GM18499 (cell line): Measurements from ENCODE around the gene ANKRD30A.
"Not testable (repeated sequence)": the region's sequence is repeated elsewhere in the genome, so short reads cannot be mapped to it uniquely, and the experiment has no call there.

Experiments
- ATAC-seq: cut with Tn5 transposase; IDR thresholded peaks from one replicate; pipeline ENCODE4 v1.9.1; 2021; ENCODE audit warnings: moderate number of reproducible peaks; ENCODE audit not compliant: insufficient read depth, unreplicated experiment

Gene ANKRD30A, protein sequence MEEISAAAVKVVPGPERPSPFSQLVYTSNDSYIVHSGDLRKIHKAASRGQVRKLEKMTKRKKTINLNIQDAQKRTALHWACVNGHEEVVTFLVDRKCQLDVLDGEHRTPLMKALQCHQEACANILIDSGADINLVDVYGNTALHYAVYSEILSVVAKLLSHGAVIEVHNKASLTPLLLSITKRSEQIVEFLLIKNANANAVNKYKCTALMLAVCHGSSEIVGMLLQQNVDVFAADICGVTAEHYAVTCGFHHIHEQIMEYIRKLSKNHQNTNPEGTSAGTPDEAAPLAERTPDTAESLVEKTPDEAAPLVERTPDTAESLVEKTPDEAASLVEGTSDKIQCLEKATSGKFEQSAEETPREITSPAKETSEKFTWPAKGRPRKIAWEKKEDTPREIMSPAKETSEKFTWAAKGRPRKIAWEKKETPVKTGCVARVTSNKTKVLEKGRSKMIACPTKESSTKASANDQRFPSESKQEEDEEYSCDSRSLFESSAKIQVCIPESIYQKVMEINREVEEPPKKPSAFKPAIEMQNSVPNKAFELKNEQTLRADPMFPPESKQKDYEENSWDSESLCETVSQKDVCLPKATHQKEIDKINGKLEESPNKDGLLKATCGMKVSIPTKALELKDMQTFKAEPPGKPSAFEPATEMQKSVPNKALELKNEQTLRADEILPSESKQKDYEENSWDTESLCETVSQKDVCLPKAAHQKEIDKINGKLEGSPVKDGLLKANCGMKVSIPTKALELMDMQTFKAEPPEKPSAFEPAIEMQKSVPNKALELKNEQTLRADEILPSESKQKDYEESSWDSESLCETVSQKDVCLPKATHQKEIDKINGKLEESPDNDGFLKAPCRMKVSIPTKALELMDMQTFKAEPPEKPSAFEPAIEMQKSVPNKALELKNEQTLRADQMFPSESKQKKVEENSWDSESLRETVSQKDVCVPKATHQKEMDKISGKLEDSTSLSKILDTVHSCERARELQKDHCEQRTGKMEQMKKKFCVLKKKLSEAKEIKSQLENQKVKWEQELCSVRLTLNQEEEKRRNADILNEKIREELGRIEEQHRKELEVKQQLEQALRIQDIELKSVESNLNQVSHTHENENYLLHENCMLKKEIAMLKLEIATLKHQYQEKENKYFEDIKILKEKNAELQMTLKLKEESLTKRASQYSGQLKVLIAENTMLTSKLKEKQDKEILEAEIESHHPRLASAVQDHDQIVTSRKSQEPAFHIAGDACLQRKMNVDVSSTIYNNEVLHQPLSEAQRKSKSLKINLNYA (N-terminal part only)

DNA sequence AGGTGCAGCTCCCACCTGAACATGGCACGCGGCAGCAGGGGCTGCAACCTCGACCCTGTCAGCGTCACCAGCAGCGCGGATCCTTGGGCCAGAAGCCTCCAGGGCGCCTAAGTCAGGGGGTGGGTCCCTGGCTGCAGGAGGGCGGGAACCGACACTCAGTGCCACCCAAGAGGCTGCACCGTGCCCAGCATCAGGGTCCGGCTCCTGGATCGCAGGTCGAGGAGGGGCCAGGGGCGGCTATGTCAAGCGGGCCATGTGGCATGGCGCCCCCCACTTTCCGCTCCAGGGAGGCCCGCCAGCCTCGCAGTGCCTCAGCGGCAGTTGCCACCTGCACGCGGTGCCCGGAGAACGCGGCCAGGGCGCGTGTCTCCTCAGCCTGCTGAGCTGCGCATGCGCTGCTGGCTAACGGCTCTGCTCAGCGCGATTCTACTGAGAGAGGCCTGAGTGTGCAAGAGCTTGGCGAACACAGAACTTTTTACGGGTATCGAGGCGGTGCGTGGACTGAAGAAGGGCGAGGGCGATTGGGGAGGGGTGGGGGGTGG, at the start of gene ANKRD30A:
Gene ANKRD30A, plus strand, starts transcription at position 408 of the 542 bp plus-strand sequence. CDS start 190 bp downstream, outside the sequence.
- ATAC-seq = no peak

DNA sequence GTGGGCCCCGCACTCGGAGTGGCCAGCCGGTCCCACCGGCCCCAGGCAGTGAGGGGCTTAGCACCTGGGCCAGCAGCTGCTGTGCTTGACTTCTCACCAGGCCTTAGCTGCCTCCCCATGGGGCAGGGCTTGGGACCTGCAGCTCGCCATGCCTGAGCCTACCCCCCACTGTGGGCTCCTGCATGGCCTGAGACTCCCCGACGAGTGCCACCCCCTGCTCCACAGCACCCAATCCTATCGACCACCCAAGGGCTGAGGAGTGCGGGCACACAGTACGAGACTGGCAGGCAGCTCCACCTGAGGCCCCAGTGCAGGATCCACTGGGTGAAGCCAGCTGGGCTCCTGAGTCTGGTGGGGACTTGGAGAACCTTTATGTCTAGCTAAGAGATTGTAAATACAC, 49.3 kb upstream of the ANKRD30A start:
- ATAC-seq = not testable (repeated sequence)

DNA sequence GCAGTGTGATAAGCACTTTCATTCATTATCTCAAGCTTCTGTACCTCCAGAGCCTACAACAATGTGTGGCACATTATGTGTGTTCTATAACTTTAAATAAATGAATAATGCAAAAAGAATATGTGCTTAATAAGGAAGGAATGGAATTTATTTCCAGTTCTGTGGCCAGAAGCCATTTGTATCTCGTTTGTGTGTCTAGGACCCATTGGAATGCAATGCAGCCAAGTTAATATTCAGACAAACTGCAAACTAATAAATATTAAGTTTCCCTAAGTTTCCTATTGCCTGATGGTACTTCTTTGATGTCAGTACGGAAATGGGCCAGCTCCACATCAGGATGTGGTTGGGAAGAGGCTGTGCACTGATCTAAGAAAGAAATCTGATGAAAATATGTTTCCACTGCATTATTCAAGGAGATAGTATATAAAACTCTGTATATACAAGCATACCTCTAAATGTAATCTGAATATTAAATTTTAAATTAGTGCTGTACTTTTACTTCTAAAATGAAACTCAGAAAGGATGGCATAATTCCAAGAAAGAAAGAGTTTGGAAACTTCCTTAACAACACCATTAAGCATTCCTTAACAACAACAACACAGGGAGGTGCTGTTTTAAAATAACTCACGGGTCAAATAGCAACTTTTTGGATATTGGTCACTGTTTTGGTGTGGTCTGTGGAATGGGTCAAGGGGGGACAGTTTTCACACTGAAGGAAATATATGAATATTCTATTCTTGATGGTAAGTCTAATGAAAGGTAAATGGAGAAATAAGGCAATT, 29.4 kb upstream of the ANKRD30A start:
- no peak for ATAC-seq

DNA sequence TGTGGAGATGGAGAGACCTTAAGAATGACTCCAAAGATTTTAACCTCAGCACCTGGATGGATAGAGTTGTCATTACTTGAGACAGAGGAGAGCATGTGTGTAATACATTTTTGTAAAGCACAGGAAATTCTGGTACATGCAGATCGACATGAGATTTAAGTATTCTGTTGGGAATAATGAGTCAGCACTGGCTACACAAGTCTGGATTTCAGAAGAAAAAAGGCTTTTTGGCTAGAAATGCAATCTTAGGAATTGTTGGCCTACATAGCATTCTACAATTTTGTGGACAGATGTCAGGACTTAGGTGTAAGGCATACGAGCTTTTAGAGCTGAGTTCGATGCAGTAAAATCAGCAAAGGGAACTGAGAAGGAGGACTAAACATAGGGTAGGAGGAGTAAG, 24.1 kb upstream of the ANKRD30A start:
- ATAC-seq = no peak

DNA sequence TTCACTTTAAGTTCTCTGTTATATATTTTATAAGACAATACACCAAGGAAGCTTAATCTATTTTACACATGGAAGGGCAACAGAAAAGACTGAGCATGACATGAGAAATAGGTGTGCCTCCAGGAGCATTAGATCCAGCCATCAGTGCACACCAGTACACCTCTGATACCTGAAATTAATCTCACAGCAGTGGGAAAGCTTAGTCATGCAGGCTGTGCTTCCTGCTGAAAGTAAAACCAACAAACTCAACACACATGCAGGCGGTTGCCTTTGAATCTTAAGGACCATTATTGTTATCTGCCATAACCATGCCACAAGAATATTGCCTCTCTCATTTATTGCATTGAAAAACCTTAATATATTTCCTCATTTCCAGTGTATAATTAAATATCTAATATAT, 16.4 kb upstream of the ANKRD30A start:
- no peak for ATAC-seq

DNA sequence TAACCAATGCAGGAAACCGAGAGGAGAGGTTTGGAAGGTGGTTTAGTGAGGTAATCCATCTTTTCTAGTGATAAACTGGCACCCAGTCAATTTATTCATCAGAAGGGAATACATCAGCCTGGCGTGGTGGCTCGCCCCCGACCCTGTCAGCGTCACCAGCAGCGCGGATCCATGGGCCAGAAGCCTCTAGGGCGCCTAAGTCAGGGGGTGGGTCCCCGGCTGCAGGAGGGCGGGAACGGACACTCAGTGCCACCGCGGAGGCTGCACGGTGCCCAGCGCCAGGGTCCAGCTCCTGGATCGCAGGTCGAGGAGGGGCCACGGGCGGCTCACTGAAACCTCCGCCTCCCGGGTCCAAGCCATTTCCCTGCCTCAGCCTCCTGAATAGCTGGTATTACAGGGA, 866 bp upstream of the ANKRD30A start:
- no peak for ATAC-seq

DNA sequence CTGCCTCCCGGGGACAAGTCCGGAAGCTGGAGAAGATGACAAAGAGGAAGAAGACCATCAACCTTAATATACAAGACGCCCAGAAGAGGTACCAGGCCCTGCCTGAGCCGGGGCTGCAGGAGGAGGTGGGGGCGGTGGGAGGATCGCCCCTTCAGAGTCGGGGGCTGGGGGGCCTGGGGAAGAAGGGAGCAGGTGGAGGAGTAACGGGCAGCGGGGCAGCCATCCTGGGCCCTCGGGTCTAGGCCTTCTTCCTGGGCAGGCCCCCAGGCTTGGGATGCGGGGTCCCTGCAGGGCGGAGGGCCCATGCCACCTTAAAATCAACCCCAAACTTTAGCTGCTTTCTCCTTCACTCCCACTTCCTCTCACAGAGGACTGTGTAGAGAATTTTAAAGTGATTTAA, 523 bp downstream of the ANKRD30A start:
- no peak for ATAC-seq

DNA sequence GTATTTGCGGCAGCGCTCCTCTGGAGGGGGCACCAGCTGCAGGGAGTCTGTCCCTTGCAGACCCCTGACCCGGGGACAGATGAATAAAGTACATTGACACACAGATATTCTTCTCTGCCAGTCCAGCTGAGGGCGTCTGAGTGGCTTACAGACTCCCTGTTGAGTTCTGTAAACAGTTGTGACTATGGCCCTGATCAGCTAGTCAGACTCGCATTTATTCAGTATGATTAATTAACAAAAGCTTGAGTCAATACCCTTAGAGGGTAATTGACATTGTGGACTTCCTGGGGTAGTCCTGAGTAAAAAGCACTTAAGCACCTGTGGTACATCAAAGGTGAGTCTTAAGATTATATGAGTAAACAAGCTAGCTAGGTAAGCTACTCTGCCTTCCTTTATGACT, 21.0 kb downstream of the ANKRD30A start:
- no peak for ATAC-seq

DNA sequence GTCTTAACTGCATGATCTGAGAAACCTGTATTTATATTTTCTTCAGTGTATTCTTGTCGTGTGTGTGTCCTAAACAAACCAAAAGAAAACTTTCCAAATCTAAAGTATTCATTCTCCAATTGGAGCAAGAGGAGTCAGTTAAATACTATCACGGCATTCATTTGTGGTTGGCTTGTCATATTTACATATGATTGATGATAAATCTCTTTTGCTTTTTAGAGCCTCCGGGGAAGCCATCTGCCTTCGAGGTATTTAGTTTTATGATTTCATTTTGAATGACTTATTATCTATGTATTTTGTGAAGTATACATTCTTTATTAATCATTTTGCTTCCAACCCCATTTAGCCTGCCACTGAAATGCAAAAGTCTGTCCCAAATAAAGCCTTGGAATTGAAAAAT, 37.0 kb downstream of the ANKRD30A start:
- not testable (repeated sequence) for ATAC-seq

DNA sequence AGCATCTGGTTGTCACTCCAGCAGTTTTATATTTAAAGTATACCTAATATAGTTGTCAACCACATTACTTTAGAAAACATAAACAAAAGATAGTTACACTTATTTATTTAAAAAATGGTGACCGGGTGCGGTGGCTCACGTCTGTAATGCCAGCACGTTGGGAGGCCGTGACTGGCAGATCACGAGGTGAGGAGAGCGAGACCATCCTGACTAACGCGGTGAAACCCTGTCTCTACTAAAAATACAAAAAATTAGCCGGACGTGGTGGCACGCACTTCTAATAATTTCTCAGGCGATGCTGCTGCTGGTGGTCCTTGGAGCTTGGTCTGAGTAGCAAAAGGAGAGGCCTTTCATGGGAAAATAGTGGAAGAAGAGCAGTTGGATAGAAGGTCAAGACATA, 46.5 kb downstream of the ANKRD30A start:
- ATAC-seq = not testable (repeated sequence)

DNA sequence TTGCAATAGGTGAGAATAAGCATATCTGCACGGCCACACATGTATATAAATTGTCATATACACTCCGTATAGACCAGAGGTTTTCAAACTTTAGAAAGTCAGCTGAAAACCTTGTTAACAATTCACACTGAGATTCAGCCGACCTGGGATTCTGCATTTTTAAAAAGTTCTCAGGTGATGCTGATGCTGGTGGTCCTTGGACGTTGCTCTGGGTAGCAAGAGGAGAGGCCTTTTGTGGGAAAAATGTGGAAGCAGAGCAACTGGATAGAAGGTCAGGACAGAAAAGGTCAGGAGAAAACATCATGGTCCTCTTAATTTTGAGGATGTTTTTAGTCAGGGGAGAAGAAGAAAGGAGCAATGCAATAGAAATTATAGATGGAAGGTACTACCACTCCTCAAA, 52.9 kb downstream of the ANKRD30A start:
- ATAC-seq = not testable (repeated sequence)

DNA sequence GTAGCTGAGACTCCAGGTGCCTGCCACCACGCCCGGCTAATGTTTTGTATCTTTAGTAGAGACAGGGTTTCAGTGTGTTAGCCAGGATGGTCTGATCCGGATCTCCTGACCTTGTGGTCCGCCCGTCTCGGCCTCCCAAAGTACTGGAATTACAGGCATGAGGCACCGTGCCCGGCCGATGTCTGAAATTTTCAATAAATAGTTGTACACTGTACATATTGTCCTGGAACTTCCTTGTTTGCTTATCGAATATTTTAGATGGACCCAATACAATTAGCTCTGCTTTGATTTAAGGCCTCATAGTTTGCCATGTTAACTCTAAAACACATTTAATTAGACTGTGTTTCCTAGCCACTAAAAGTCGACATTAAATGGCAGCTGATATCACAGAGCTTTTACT, 57.3 kb downstream of the ANKRD30A start:
- ATAC-seq = not testable (repeated sequence)

DNA sequence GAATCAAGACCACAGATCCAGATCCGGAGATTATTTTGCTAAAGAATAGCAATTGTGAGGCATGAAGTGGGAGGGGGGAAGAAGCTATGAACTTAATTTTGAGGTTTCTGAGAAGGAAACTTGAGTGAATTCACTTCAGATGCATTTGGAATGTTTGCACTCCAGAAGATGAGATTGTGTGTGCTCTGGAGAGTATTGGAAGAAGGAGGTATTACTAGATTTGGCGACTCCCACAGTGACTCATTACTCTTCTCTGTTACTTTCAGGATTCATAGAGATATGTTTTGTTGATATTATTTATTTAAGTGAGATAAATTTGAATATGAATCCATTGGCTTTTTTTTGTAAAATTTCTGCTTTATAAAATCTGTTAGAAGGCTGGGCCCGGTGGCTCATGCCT, 80.7 kb downstream of the ANKRD30A start:
- ATAC-seq = no peak

DNA sequence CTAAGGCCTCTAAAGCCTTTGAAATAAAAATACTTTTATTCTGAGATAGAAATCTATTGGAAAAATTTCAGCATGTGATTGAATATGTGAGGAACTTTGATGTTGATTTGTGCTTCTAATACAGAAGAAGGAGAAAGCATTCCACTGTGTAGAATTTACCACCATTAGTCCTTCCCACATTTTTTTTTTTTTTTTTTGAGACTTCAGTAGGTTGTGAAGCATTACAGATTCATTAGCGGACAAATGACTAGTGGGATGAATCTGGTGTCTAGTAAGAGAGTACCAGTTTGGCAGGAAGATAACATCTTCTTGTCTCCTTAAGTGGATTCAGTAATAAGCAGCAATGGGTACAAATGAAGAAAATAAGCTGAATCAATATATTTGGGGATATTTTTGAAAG, 95.5 kb downstream of the ANKRD30A start:
- ATAC-seq = no peak

DNA sequence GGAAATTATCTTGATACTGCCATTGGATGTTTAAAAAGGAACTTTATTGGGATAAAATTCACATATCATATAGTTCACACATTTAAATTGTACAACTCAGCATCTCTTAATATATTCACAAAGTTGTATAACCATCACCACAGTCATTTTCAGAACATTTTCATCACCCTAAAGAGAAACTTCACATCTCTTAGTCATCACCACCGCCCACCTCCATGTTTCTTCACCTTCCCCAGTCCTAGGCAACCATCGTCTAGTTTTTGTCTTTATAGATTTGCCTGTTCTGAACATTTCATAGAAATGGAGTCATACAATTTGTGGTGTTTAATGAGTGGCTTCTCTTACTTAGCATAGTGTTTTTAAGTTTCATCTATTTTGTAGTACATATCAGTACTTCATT, 96.6 kb downstream of the ANKRD30A start:
- ATAC-seq = no peak

DNA sequence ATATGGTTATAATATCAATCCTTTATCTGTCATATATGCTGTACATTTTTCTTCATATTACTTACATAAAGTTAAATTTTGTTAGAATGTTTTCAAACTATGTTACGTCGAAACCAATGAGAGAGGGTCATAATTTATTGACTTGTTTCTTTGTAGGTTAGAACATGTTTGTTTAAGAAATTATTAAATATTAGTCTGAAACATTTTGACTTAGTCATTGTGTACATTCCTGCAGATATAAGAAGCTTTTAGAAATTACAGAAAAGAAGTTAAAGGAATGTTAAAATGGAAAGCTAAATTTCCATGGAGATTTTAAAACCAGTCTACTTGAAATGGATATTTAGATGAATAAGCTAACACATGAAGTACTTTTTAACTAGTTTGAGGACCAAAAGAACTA, 99.8 kb downstream of the ANKRD30A start:
- no peak for ATAC-seq

DNA sequence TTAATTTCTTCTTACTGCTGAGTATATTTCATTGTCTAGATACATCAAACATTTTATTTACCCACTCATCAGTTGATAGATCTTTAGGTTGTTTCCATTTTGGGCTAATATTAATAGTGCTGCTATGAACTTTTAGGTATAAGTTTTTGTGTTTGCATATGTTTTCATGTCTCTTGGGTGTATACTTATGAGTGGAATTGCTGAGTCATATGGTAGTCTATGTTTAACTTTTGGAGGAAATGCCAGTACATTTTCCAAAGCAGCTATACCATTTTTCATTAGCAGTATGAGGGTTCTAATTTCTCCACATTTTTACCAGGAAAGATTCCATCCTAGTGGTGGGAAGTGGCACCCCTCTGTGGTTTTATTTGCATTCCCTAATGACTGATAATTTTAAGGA, 101.1 kb downstream of the ANKRD30A start:
- no peak for ATAC-seq

DNA sequence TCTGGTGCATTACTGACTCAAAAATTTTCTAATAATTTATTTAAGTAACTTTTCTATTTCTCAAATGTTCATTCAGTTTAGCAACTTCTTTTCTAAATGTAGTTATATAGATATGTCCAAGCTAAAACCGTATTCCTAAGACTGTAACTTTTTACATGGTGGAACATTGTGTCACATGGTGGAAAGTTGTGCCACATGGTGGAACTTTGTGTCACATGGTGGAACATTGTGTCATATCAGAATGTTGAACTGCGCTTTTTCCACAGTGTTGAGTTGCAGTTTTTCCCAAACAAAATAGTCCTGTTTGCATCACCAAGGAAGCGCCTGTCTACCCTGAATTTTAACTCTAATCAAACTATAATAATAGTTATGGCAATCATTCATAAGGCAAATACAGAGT, 109.3 kb downstream of the ANKRD30A start:
- no peak for ATAC-seq

DNA sequence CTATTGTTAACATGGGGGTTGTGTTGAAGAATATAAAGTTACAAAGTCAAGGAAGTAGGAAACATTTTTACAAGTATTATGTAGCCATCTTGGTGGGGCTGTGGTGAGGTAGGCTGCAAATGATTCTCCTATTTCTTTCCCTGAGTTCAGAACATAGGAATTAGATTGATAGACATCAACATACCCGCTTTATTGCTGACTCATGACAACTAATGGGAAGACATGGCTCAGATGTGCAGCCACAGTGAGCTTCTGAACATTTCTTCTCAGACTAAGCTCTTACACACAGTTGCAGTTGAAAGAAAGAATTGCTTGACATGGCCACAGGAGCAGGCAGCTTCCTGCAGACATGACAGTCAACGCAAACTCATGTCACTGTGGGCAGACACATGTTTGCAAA, 110.7 kb downstream of the ANKRD30A start:
- no peak for ATAC-seq

DNA sequence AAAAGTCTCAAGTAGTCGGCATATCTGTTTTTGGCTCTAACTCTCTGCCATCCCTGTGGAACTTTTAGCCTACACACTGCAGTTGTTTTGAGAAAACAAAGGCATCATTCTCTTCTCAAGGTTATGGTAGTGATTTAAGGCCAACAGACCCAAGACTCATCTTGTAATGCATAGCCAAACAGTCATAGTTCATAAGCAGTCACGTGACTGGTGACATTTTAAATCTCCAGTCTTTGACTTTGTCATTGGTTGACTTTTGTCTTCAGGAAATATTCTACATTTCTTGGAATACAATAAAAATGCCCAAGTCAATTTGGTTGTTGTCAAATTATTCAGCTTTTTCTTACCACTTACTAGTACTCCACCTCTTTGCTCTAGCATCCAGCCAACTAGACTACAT, 114.8 kb downstream of the ANKRD30A start:
- ATAC-seq = no peak
